Loucy (cell line): ENCODE measurements around the gene UVSSA.

Source experiments
- H2AFZ ChIP-seq: fragments of 200-600 bp; sonication (generic); 2 replicates; pipeline ENCODE4 v1.6.0; 2016; ENCODE audit warnings: antibody characterized with exemption, mild to moderate bottlenecking, low read length, moderate library complexity
- H3F3A ChIP-seq: fragments of 200-600 bp; 2 replicates; pipeline ENCODE4 v1.6.0; 2016; ENCODE audit warnings: antibody characterized with exemption, low read depth, mild to moderate bottlenecking
- H3K27me3 ChIP-seq: fragments of 200-600 bp; sonication (generic); 2 replicates; pipeline ENCODE4 v1.6.1; 2014; ENCODE audit warnings: low read length, mild to moderate bottlenecking; ENCODE audit not compliant: insufficient read depth, poor library complexity, severe bottlenecking
- H3K36me3 ChIP-seq: fragments of 200-600 bp; sonication (generic); 2 replicates; pipeline ENCODE4 v1.6.1; 2016; ENCODE audit warnings: low read length; ENCODE audit not compliant: insufficient read depth
- H3K4me1 ChIP-seq: fragments of 200-600 bp; sonication (generic); 2 replicates; pipeline ENCODE4 v1.5.1; 2014; ENCODE audit warnings: low read length, mild to moderate bottlenecking; ENCODE audit not compliant: insufficient read depth, poor library complexity, severe bottlenecking
- H3K4me2 ChIP-seq: fragments of 200-600 bp; sonication (generic); 2 replicates; pipeline ENCODE4 v1.6.0; 2014; ENCODE audit warnings: antibody characterized with exemption, low read length, low read depth, mild to moderate bottlenecking; ENCODE audit not compliant: poor library complexity, severe bottlenecking
- H3K4me3 ChIP-seq: fragments of 200-600 bp; sonication (generic); 2 replicates; pipeline ENCODE4 v1.5.1; 2014; ENCODE audit warnings: low read length, mild to moderate bottlenecking, mixed read lengths; ENCODE audit not compliant: poor library complexity, severe bottlenecking
- H3K79me2 ChIP-seq: fragments of 200-600 bp; sonication (generic); 2 replicates; pipeline ENCODE4 v1.6.1; 2014; ENCODE audit warnings: low read length; ENCODE audit not compliant: insufficient read depth
- H3K9ac ChIP-seq: fragments of 200-600 bp; sonication (generic); 2 replicates; pipeline ENCODE4 v1.6.0; 2014; ENCODE audit warnings: mild to moderate bottlenecking, low read depth, low read length, moderate library complexity; ENCODE audit not compliant: poor library complexity, severe bottlenecking
- H3K9me2 ChIP-seq: fragments of 200-600 bp; sonication (generic); replicated peaks from 2 replicates; pipeline ENCODE4 v1.6.1; 2016; ENCODE audit warnings: low read depth, low read length, mixed read lengths
- H3K9me3 ChIP-seq: fragments of 200-600 bp; sonication (generic); 2 replicates; pipeline ENCODE4 v1.6.1; 2014; ENCODE audit warnings: mild to moderate bottlenecking, antibody characterized with exemption, low read length, low read depth; ENCODE audit not compliant: insufficient read depth
- H4K20me1 ChIP-seq: fragments of 200-600 bp; sonication (generic); 2 replicates; pipeline ENCODE4 v1.6.0; 2014; ENCODE audit warnings: antibody characterized with exemption, low read length, mild to moderate bottlenecking; ENCODE audit not compliant: insufficient read depth, poor library complexity, severe bottlenecking
- CTCF ChIP-seq: fragments of 200-600 bp; sonication (generic); conservative IDR thresholded peaks from 2 replicates; pipeline ENCODE4 v1.5.1; 2014; ENCODE audit warnings: mild to moderate bottlenecking, antibody characterized with exemption, low read length
- EZH2phosphoT487 ChIP-seq: fragments of 200-600 bp; IDR thresholded peaks from 2 replicates; pipeline ENCODE4 v1.6.1; 2018; ENCODE audit warnings: antibody characterized with exemption, mild to moderate bottlenecking, moderate library complexity, borderline replicate concordance

Gene UVSSA

DNA sequence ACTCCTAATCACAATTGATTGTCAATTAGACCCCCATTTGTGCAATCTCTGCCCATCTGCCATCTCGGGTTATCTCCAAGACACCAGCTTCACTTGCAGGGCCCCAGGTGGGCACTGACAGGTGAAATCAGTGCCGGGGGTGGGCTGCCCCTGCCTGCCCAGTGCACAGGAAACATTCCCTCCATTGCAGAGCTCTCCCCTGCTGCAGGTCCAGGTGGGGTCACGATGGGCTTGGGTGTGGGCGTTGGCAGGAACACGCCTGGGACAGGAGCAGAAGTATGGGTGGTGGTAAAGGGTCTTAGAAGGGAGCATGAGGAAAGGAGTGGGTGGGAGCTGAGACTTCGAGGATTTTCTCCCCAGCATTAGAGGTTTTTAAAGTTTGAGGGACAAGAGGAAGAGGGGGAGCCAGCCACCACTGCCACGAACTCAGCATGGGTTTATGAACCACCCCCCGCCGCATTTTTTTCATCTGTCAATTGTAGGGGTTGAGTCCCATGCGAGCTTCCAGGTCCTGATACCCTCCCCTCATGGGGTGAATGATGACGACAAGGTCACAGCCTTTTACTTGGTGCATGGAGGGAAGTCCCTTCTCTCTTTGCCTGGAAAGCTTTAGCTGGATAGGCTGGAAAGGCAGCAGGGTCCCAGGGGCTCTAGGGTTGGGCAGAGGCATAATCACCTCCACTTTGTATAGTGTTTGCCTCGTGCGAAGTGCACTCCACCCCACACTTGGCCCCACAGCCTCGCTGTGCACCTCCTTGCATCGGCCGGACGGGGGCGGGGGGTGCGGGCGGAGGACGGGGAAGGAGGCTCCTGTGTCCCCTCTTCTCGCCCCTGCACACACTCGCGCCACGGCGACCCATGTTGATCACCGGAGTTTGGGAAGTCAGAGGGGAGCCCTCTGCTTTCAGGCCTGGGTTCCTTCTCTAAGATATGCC, 62.8 kb downstream of the UVSSA start:
- no peaks in the 10 kb centered on the region for H3K9me2 ChIP-seq

GRCh38 chr4:1410491-1411325, 63.7 kb downstream of the UVSSA start:
- Histone ChIP-seq H3K9ac (no peak overlapping the region), H2AFZ (no peak overlapping the region), H3K9me3 (no peaks in the 10 kb centered on the region; the same call in 1 of the 2 replicates), H3K27me3 (no peaks in the 10 kb centered on the region), H3K4me2 (no peak overlapping the region), H3F3A (no peaks in the 10 kb centered on the region), H3K9me2 (no peaks in the 10 kb centered on the region), H3K4me1 (no peaks in the 10 kb centered on the region), H3K4me3 (no peak overlapping the region), H3K79me2 (no peaks in the 10 kb centered on the region), H4K20me1 (no peaks in the 10 kb centered on the region), H3K36me3 (no peaks in the 10 kb centered on the region)
- no peak for TF ChIP-seq EZH2phosphoT487
- TF ChIP-seq CTCF: no peak

More for the DNA sequence above, 62.8 kb downstream of the UVSSA start:
- H3K4me2 ChIP-seq: no peak overlapping the region
- no peak for TF ChIP-seq EZH2phosphoT487
- TF ChIP-seq CTCF: no peak
- H3K9me3 ChIP-seq: peaks cover 4% of the 10 kb centered on the region; the same call in 1 of the 2 replicates
- no peaks in the 10 kb centered on the region for H3K4me1 ChIP-seq
- no peak overlapping the region for H2AFZ ChIP-seq
- no peaks in the 10 kb centered on the region for H3K27me3 ChIP-seq
- no peak overlapping the region for H3K4me3 ChIP-seq
- H3K36me3 ChIP-seq: no peaks in the 10 kb centered on the region
- no peaks in the 10 kb centered on the region for H4K20me1 ChIP-seq
- no peaks in the 10 kb centered on the region for H3K79me2 ChIP-seq
- no peak overlapping the region for H3K9ac ChIP-seq
- H3F3A ChIP-seq: no peaks in the 10 kb centered on the region

- H3F3A ChIP-seq: no peaks in the 10 kb centered on the region
- no peaks in the 10 kb centered on the region for H3K9me2 ChIP-seq
- H3K9me3 ChIP-seq: no peaks in the 10 kb centered on the region; the same call in 1 of the 2 replicates
- H3K4me1 ChIP-seq: no peaks in the 10 kb centered on the region
- TF ChIP-seq CTCF (no peak), EZH2phosphoT487 (no peak)
- no peaks in the 10 kb centered on the region for H3K36me3 ChIP-seq
- H3K27me3 ChIP-seq: no peaks in the 10 kb centered on the region
- no peak overlapping the region for H2AFZ ChIP-seq
- no peaks in the 10 kb centered on the region for H3K79me2 ChIP-seq
- H3K9ac ChIP-seq: no peak overlapping the region
- no peaks in the 10 kb centered on the region for H4K20me1 ChIP-seq
- no peak overlapping the region for H3K4me2 ChIP-seq
- H3K4me3 ChIP-seq: no peak overlapping the region
Measured at GRCh38 chr4:1411436-1412375, 64.7 kb downstream of the UVSSA start.
